ENCODE data around the gene NMU. TPM values are rescaled to one million over a fixed set of nuclear protein-coding genes. Genes with fewer than 3 reads are reported as not detected.

The NMU gene
- total and polyA plus RNA-seq, 10 of the 15 experiments (the other 5 are each of a cell fraction or from before 2014, with no cell fraction given) = 0.33 TPM; not detected in 9

- no peaks in the 10 kb centered on the region for H3K27me3 ChIP-seq (replicated peaks in 1 of 2; ENCODE audit: control insufficient read depth in 2 of 2, insufficient read depth in 2 of 2, low read length in 1 of 2)
- BruUV-seq (replicated peaks) = no TSS peak
- ChIA-PET POLR2A (no interaction called here), RAD21 (ENCODE audit: unreplicated experiment) (interaction anchor here (3.2 kb wide), 1 partner anchor 138 kb away, joined by 22 read pairs; no protein-coding TSS in a partner anchor), CTCF (no interaction called here), SMC1A (ENCODE audit: uncharacterized antibody, unreplicated experiment) (no interaction called here)
- DNase-seq (ENCODE audit: low read depth, low spot score) (no peak), ATAC-seq (no peak), FAIRE-seq (no peak)
- no peaks in the 10 kb centered on the region for H3K36me3 ChIP-seq (ENCODE audit: control insufficient read depth in 2 of 2, insufficient read depth in 2 of 2, low read length in 1 of 2)
- 11% methylated on average over 10 of the region's 10 CpGs for WGBS (ENCODE audit: insufficient coverage, insufficient replicate concordance, low lambda C conversion rate, missing lambda C conversion rate)
- H3K9me3 ChIP-seq (replicated peaks; ENCODE audit: control insufficient read depth, insufficient read depth, low read length) = no peaks in the 10 kb centered on the region
- peak overlapping the region; percentile 88 for H3K27ac ChIP-seq (ENCODE audit: control insufficient read depth, insufficient read depth)
- peak overlapping the region; percentile 80 for H2AFZ ChIP-seq (ENCODE audit: control insufficient read depth, low read depth, low read length)
- no peaks in the 10 kb centered on the region for H4K20me1 ChIP-seq (ENCODE audit: control insufficient read depth, insufficient read depth)
- in situ Hi-C loops (cut with MboI) = loop anchor here (5.0 kb wide), 1 partner anchor 150 kb away; the partner anchor contains the start of gene TMEM165
- intact Hi-C loops (cut with micrococcal nuclease; ENCODE audit: unreplicated experiment) = loop anchor here (2.0 to 10.0 kb wide), 3 partner anchors 100 to 887 kb away; partner anchors contain the start of genes PAICS and PPAT
- H3K4me2 ChIP-seq (ENCODE audit: control insufficient read depth, insufficient read depth) = peak overlapping the region; percentile 80
- TF ChIP-seq ZSCAN29 (IDR thresholded peaks at IDR 0.05) (no peak), IKZF2 (IDR thresholded peaks at IDR 0.05) (0 out of 4 replicates have a peak, but pooled peaks of 1 of the 2 experiments have one; percentile 9), ZNF217 (IDR thresholded peaks at IDR 0.05) (no peak), EED (IDR thresholded peaks at IDR 0.05; ENCODE audit: low read depth) (peak; percentile 18; the same call in 1 of the 2 replicates), MXI1 (IDR thresholded peaks at IDR 0.05; ENCODE audit: low read depth, low read length) (no peak), PKNOX1 (IDR thresholded peaks at IDR 0.05) (no peak)
- H3K4me1 ChIP-seq (ENCODE audit: control insufficient read depth, insufficient read depth, low read length) = no peaks in the 10 kb centered on the region
- peak overlapping the region; percentile 87 for H3K9ac ChIP-seq (ENCODE audit: control insufficient read depth, insufficient read depth, low read length)
- peak overlapping the region; percentile 80 for H3K4me3 ChIP-seq
- H3K79me2 ChIP-seq (ENCODE audit: control insufficient read depth, insufficient read depth, low read length) = peaks cover 31% of the 10 kb centered on the region
Observed at GRCh38 chr4:55547466-55547770, 88.7 kb downstream of the NMU start.

Data from GM12878 (cell line).